GM18499 (cell line): ENCODE results near the gene ZNF740.

Source experiments
- ATAC-seq: cut with Tn5 transposase; IDR thresholded peaks from one replicate; pipeline ENCODE4 v1.9.1; 2021; ENCODE audit warnings: moderate number of reproducible peaks; ENCODE audit not compliant: insufficient read depth, unreplicated experiment

Gene ZNF740

GRCh38 chr12:53224061-53224896 is 43.8 kb downstream of the ZNF740 start:
- no peak for ATAC-seq

GRCh38 chr12:53224897-53225634 is 44.5 kb downstream of the ZNF740 start:
- ATAC-seq = no peak

- no peak for ATAC-seq
Measured at GRCh38 chr12:53225635-53226424, 45.3 kb downstream of the ZNF740 start.

- ATAC-seq = no peak
Measured at GRCh38 chr12:53226815-53227214, 46.3 kb downstream of the ZNF740 start.

- ATAC-seq = no peak
Measured at GRCh38 chr12:53227341-53227740, 46.8 kb downstream of the ZNF740 start.

- no peak for ATAC-seq
Measured at GRCh38 chr12:53227836-53228235, 47.3 kb downstream of the ZNF740 start.

GRCh38 chr12:53229454-53229853 is 48.9 kb downstream of the ZNF740 start:
- no peak for ATAC-seq

GRCh38 chr12:53230108-53230845 is 49.8 kb downstream of the ZNF740 start:
- ATAC-seq = no peak

- ATAC-seq = no peak
Measured at GRCh38 chr12:53231671-53231920, 51.1 kb downstream of the ZNF740 start.

GRCh38 chr12:53231921-53232645 is 51.6 kb downstream of the ZNF740 start, which contains the start of gene RARG:
Gene RARG (minus strand): TSS chr12:53232209. CDS start chr12:53227545, 4,664 bp downstream.
- ATAC-seq = no peak

- ATAC-seq = no peak
Measured at GRCh38 chr12:53232646-53233461, 52.3 kb downstream of the ZNF740 start.

- no peak for ATAC-seq
Measured at GRCh38 chr12:53233671-53234121, 53.2 kb downstream of the ZNF740 start.

- ATAC-seq = no peak
Measured at GRCh38 chr12:53234271-53234914, 53.9 kb downstream of the ZNF740 start.

- ATAC-seq = no peak
Measured at GRCh38 chr12:53235164-53235563, 54.6 kb downstream of the ZNF740 start.

- ATAC-seq = no peak
Measured at GRCh38 chr12:53235742-53236442, 55.4 kb downstream of the ZNF740 start.

GRCh38 chr12:53236443-53237111 is 56.1 kb downstream of the ZNF740 start:
- no peak for ATAC-seq

- no peak for ATAC-seq
Measured at GRCh38 chr12:53239643-53240258, 59.2 kb downstream of the ZNF740 start.
